Cardiac muscle cell (in vitro differentiated cells and primary cell): ENCODE data around the gene AQP5. TPM values are rescaled to one million over a fixed set of nuclear protein-coding genes. Genes with fewer than 3 reads are reported as not detected.

ENCODE experiments used
- DNase-seq, 2 donors: peaks; one replicate each; pipeline versions ENCODE4 v3.0.0 to v3.0.0-alpha.2; 2010 to 2017; ENCODE audit warnings: low read depth in 1 of 2, low spot score in 1 of 2
- H3K27ac ChIP-seq: fragments of 200-600 bp; sonication (generic); 2 replicates; pipeline ENCODE4 v1.5.1; 2016
- H3K27me3 ChIP-seq: fragments of 200-600 bp; sonication (generic); 2 replicates; pipeline ENCODE4 v1.6.0; 2016; ENCODE audit warnings: control low read depth
- H3K36me3 ChIP-seq: fragments of 200-600 bp; sonication (generic); 2 replicates; pipeline ENCODE4 v1.5.1; 2016; ENCODE audit warnings: control low read depth
- H3K4me1 ChIP-seq: fragments of 200-600 bp; sonication (generic); 2 replicates; pipeline ENCODE4 v1.8.1; 2017; ENCODE audit warnings: low read depth, mild to moderate bottlenecking, mixed run types
- H3K4me3 ChIP-seq: fragments of 200-600 bp; sonication (generic); 2 replicates; pipeline ENCODE4 v1.5.1; 2016; ENCODE audit warnings: mild to moderate bottlenecking
- H3K9me3 ChIP-seq: fragments of 200-600 bp; sonication (generic); 2 replicates; pipeline ENCODE4 v1.5.1; 2017; ENCODE audit warnings: low read depth, mild to moderate bottlenecking, control low read depth
- CTCF ChIP-seq: IDR thresholded peaks from 2 replicates; pipeline ENCODE4 v1.5.1; 2012; ENCODE audit warnings: low read depth, mild to moderate bottlenecking, low read length
- polyA plus RNA-seq: library from polyadenylated mRNA; unstranded; fragments of >200 nt; fragmentation: Nextera tagmentation; extraction: Ambion mirVana; gene quantifications from 2 replicates; pipeline ENCODE4 v1.2.1, GENCODE V29; 2016
- total RNA-seq: library from RNA; depleted of rRNA; stranded (reverse); fragments of >200 nt; gene quantifications from 2 replicates; pipeline ENCODE4 v1.2.3, GENCODE V29; 2016

AQP5 gene
- total and polyA plus RNA-seq, 2 experiments from 2014 or later = 0.56 to 1.6 TPM

- Histone ChIP-seq H3K27me3 (peaks cover 7% of the 10 kb centered on the region), H3K9me3 (no peaks in the 10 kb centered on the region), H3K4me1 (no peaks in the 10 kb centered on the region), H3K36me3 (no peaks in the 10 kb centered on the region), H3K27ac (no peak overlapping the region), H3K4me3 (no peak overlapping the region)
- DNase-seq = no peak
- TF ChIP-seq CTCF = no peak
Observed at GRCh38 chr12:49941556-49942511, 19.8 kb upstream of the AQP5 start.

- H3K27ac ChIP-seq = no peak overlapping the region
- TF ChIP-seq CTCF = no peak
- H3K9me3 ChIP-seq = no peaks in the 10 kb centered on the region
- H3K4me1 ChIP-seq = no peaks in the 10 kb centered on the region
- H3K4me3 ChIP-seq = no peak overlapping the region
- peaks cover 7% of the 10 kb centered on the region for H3K27me3 ChIP-seq
- no peaks in the 10 kb centered on the region for H3K36me3 ChIP-seq
- DNase-seq = no peak
Observed at GRCh38 chr12:49942512-49942893, 19.2 kb upstream of the AQP5 start.

- Histone ChIP-seq H3K4me3 (no peak overlapping the region), H3K27me3 (peaks cover 7% of the 10 kb centered on the region), H3K27ac (no peak overlapping the region), H3K9me3 (no peaks in the 10 kb centered on the region), H3K36me3 (no peaks in the 10 kb centered on the region), H3K4me1 (no peaks in the 10 kb centered on the region)
- no peak for TF ChIP-seq CTCF
- no peak for DNase-seq
Observed at GRCh38 chr12:49942921-49943624, 18.6 kb upstream of the AQP5 start.

GRCh38 chr12:49943625-49943960 is 18.1 kb upstream of the AQP5 start:
- H3K4me3 ChIP-seq = no peak overlapping the region
- no peak for TF ChIP-seq CTCF
- no peak for DNase-seq
- H3K4me1 ChIP-seq = no peaks in the 10 kb centered on the region
- H3K27ac ChIP-seq = no peak overlapping the region
- H3K9me3 ChIP-seq = no peaks in the 10 kb centered on the region
- no peaks in the 10 kb centered on the region for H3K36me3 ChIP-seq
- peaks cover 7% of the 10 kb centered on the region for H3K27me3 ChIP-seq

GRCh38 chr12:49944046-49944445 is 17.6 kb upstream of the AQP5 start:
- no peak for TF ChIP-seq CTCF
- H3K27ac ChIP-seq = no peak overlapping the region
- no peak for DNase-seq
- no peak overlapping the region for H3K4me3 ChIP-seq
- H3K27me3 ChIP-seq = peaks cover 7% of the 10 kb centered on the region
- H3K4me1 ChIP-seq = no peaks in the 10 kb centered on the region
- H3K9me3 ChIP-seq = no peaks in the 10 kb centered on the region
- H3K36me3 ChIP-seq = no peaks in the 10 kb centered on the region
